Measurements from ENCODE around the gene NONO. TPM values are rescaled to one million over a fixed set of nuclear protein-coding genes. Genes with fewer than 3 reads are reported as not detected.

Gene NONO
- total RNA-seq, 1 donor from 2014 or later = 916 TPM

- no peaks in the 10 kb centered on the region for H3K4me1 ChIP-seq
- no peaks in the 10 kb centered on the region for H3K36me3 ChIP-seq
- no peak overlapping the region for H3K4me3 ChIP-seq
- H3K36me3 Mint-ChIP-seq = peaks cover 23% of the 10 kb centered on the region
- no peak for DNase-seq (ENCODE audit: low spot score)
- no peaks in the 10 kb centered on the region for H3F3A ChIP-seq (ENCODE audit: low read depth)
- H3K9me3 ChIP-seq (ENCODE audit: low read depth) = no peaks in the 10 kb centered on the region
- no peaks in the 10 kb centered on the region for H4K20me1 ChIP-seq (ENCODE audit: low read depth)
- H3K27ac ChIP-seq = no peak overlapping the region
- H3K27me3 Mint-ChIP-seq (ENCODE audit: insufficient read depth, low read depth) = peaks cover 2% of the 10 kb centered on the region
- no peaks in the 10 kb centered on the region for H3K4me1 Mint-ChIP-seq
- H3K9ac ChIP-seq = no peak overlapping the region
- no peak overlapping the region for H2AFZ ChIP-seq (replicated peaks)
- H3K9me3 Mint-ChIP-seq = peaks cover 8% of the 10 kb centered on the region
- no peaks in the 10 kb centered on the region for H3K27me3 ChIP-seq
- no peak overlapping the region for H3K4me2 ChIP-seq
- no peak for TF ChIP-seq EZH2 (IDR thresholded peaks at IDR 0.05)
- no peak for TF ChIP-seq EZH2phosphoT487 (IDR thresholded peaks at IDR 0.05)
- TF ChIP-seq CTCF (IDR thresholded peaks at IDR 0.05) = no peak
- no peak overlapping the region for H3K4me3 Mint-ChIP-seq
- no peak overlapping the region for H3K27ac Mint-ChIP-seq
- H3K79me2 ChIP-seq (ENCODE audit: low read depth) = no peaks in the 10 kb centered on the region
These were observed 43.7 kb upstream of the NONO start for GRCh38 chrX:71239781-71240180.

GRCh38 chrX:71241301-71241700, 42.1 kb upstream of the NONO start:
- Mint-ChIP-seq H3K4me1 (no peaks in the 10 kb centered on the region), H3K36me3 (peaks cover 33% of the 10 kb centered on the region), H3K27me3 (ENCODE audit: insufficient read depth, low read depth) (peaks cover 2% of the 10 kb centered on the region), H3K9me3 (peaks cover 10% of the 10 kb centered on the region), H3K4me3 (no peak overlapping the region), H3K27ac (no peak overlapping the region)
- Histone ChIP-seq H3F3A (ENCODE audit: low read depth) (no peaks in the 10 kb centered on the region), H3K4me1 (no peaks in the 10 kb centered on the region), H3K4me2 (no peak overlapping the region), H2AFZ (replicated peaks) (no peak overlapping the region), H3K36me3 (no peaks in the 10 kb centered on the region), H3K79me2 (ENCODE audit: low read depth) (no peaks in the 10 kb centered on the region), H4K20me1 (ENCODE audit: low read depth) (no peaks in the 10 kb centered on the region), H3K27ac (no peak overlapping the region), H3K4me3 (no peak overlapping the region), H3K9ac (no peak overlapping the region), H3K27me3 (no peaks in the 10 kb centered on the region), H3K9me3 (ENCODE audit: low read depth) (no peaks in the 10 kb centered on the region)
- TF ChIP-seq EZH2 (IDR thresholded peaks at IDR 0.05) (no peak), CTCF (IDR thresholded peaks at IDR 0.05) (no peak), EZH2phosphoT487 (IDR thresholded peaks at IDR 0.05) (no peak)
- no peak for DNase-seq (ENCODE audit: low spot score)

GRCh38 chrX:71244359-71245128, 38.9 kb upstream of the NONO start:
- Mint-ChIP-seq H3K36me3 (peaks cover 42% of the 10 kb centered on the region), H3K27me3 (ENCODE audit: insufficient read depth, low read depth) (peaks cover 4% of the 10 kb centered on the region), H3K4me3 (no peak overlapping the region), H3K4me1 (no peaks in the 10 kb centered on the region), H3K27ac (no peak overlapping the region), H3K9me3 (peaks cover 12% of the 10 kb centered on the region)
- DNase-seq (ENCODE audit: low spot score) = no peak
- Histone ChIP-seq H2AFZ (replicated peaks) (no peak overlapping the region), H3K4me2 (no peak overlapping the region), H3K4me1 (no peaks in the 10 kb centered on the region), H3K79me2 (ENCODE audit: low read depth) (no peaks in the 10 kb centered on the region), H4K20me1 (ENCODE audit: low read depth) (no peaks in the 10 kb centered on the region), H3K4me3 (no peak overlapping the region), H3K9ac (no peak overlapping the region), H3K9me3 (ENCODE audit: low read depth) (no peaks in the 10 kb centered on the region), H3K27ac (no peak overlapping the region), H3K36me3 (no peaks in the 10 kb centered on the region), H3K27me3 (no peaks in the 10 kb centered on the region), H3F3A (ENCODE audit: low read depth) (no peaks in the 10 kb centered on the region)
- TF ChIP-seq EZH2phosphoT487 (IDR thresholded peaks at IDR 0.05) = no peak
- no peak for TF ChIP-seq CTCF (IDR thresholded peaks at IDR 0.05)
- no peak for TF ChIP-seq EZH2 (IDR thresholded peaks at IDR 0.05)
